Muscle layer of colon (tissue), 2 donors: Measurements from ENCODE around the gene KCNJ6.

ENCODE experiments used
- H3K27ac ChIP-seq: one replicate; pipeline ENCODE4 v1.7.0; 2013; ENCODE audit warnings: low read depth, mild to moderate bottlenecking, low read length, moderate library complexity
- H3K27me3 ChIP-seq, 2 donors: one replicate each; pipeline ENCODE4 v1.7.0; 2013; ENCODE audit warnings: low read length in 2 of 2, mild to moderate bottlenecking in 2 of 2; ENCODE audit not compliant: insufficient read depth in 2 of 2, control insufficient read depth in 1 of 2
- H3K36me3 ChIP-seq: one replicate; pipeline ENCODE4 v1.7.0; 2013; ENCODE audit warnings: mild to moderate bottlenecking, low read length; ENCODE audit not compliant: insufficient read depth
- H3K4me1 ChIP-seq: one replicate; pipeline ENCODE4 v1.7.0; 2013; ENCODE audit warnings: mild to moderate bottlenecking, low read length; ENCODE audit not compliant: insufficient read depth
- H3K4me3 ChIP-seq, 2 donors: one replicate each; pipeline ENCODE4 v1.7.0; 2013; ENCODE audit warnings: low read length in 2 of 2, low read depth in 1 of 2, mild to moderate bottlenecking in 1 of 2, moderate library complexity in 1 of 2
- H3K9ac ChIP-seq: one replicate; pipeline ENCODE4 v1.7.0; 2013; ENCODE audit warnings: low read length
- H3K9me3 ChIP-seq: one replicate; pipeline ENCODE4 v1.7.0; 2013; ENCODE audit warnings: mild to moderate bottlenecking, low read length
- donor health status: abdominal sarcoma.
- donor health status: Adenocarcinoma of cecum.

Gene KCNJ6

GRCh38 chr21:37876561-37876960, 39.7 kb downstream of the KCNJ6 start:
- Histone ChIP-seq H3K27ac (no peak overlapping the region), H3K9me3 (no peaks in the 10 kb centered on the region)

GRCh38 chr21:37874904-37875780, 41.1 kb downstream of the KCNJ6 start:
- no peaks in the 10 kb centered on the region for H3K9me3 ChIP-seq
- no peaks in the 10 kb centered on the region for H3K4me1 ChIP-seq
- H3K36me3 ChIP-seq = no peaks in the 10 kb centered on the region
- H3K27ac ChIP-seq = no peak overlapping the region
- H3K27me3 ChIP-seq = no peaks in the 10 kb centered on the region
- H3K9ac ChIP-seq = no peak overlapping the region
- H3K4me3 ChIP-seq = no peak overlapping the region

More at GRCh38 chr21:37876561-37876960, 39.7 kb downstream of the KCNJ6 start:
- no peaks in the 10 kb centered on the region for H3K4me1 ChIP-seq
- H3K27me3 ChIP-seq = no peaks in the 10 kb centered on the region
- no peaks in the 10 kb centered on the region for H3K36me3 ChIP-seq
- no peak overlapping the region for H3K4me3 ChIP-seq
- H3K9ac ChIP-seq = no peak overlapping the region

- Histone ChIP-seq H3K4me3 (no peak overlapping the region), H3K36me3 (no peaks in the 10 kb centered on the region), H3K4me1 (no peaks in the 10 kb centered on the region), H3K27ac (no peak overlapping the region), H3K27me3 (no peaks in the 10 kb centered on the region), H3K9ac (no peak overlapping the region), H3K9me3 (no peaks in the 10 kb centered on the region)
Observed at GRCh38 chr21:37874481-37874880, 41.8 kb downstream of the KCNJ6 start.

GRCh38 chr21:37873655-37874054, 42.6 kb downstream of the KCNJ6 start:
- H3K9me3 ChIP-seq = no peaks in the 10 kb centered on the region
- no peak overlapping the region for H3K9ac ChIP-seq
- no peaks in the 10 kb centered on the region for H3K4me1 ChIP-seq
- H3K4me3 ChIP-seq = no peak overlapping the region
- H3K36me3 ChIP-seq = no peaks in the 10 kb centered on the region
- H3K27me3 ChIP-seq = no peaks in the 10 kb centered on the region
- no peak overlapping the region for H3K27ac ChIP-seq

GRCh38 chr21:37871121-37871862, 45.0 kb downstream of the KCNJ6 start:
- Histone ChIP-seq H3K4me1 (no peaks in the 10 kb centered on the region), H3K36me3 (no peaks in the 10 kb centered on the region), H3K9me3 (no peaks in the 10 kb centered on the region), H3K4me3 (no peak overlapping the region), H3K27me3 (no peaks in the 10 kb centered on the region), H3K9ac (no peak overlapping the region), H3K27ac (no peak overlapping the region)

- no peaks in the 10 kb centered on the region for H3K9me3 ChIP-seq
- no peak overlapping the region for H3K27ac ChIP-seq
- no peaks in the 10 kb centered on the region for H3K4me1 ChIP-seq
- no peak overlapping the region for H3K9ac ChIP-seq
- H3K27me3 ChIP-seq = no peaks in the 10 kb centered on the region
- H3K36me3 ChIP-seq = no peaks in the 10 kb centered on the region
- H3K4me3 ChIP-seq = no peak overlapping the region
Observed at GRCh38 chr21:37870221-37870620, 46.0 kb downstream of the KCNJ6 start.

GRCh38 chr21:37869661-37870060, 46.6 kb downstream of the KCNJ6 start:
- no peak overlapping the region for H3K4me3 ChIP-seq
- H3K9ac ChIP-seq = no peak overlapping the region
- no peaks in the 10 kb centered on the region for H3K36me3 ChIP-seq
- no peak overlapping the region for H3K27ac ChIP-seq
- H3K9me3 ChIP-seq = no peaks in the 10 kb centered on the region
- H3K27me3 ChIP-seq = no peaks in the 10 kb centered on the region
- no peaks in the 10 kb centered on the region for H3K4me1 ChIP-seq

- no peaks in the 10 kb centered on the region for H3K4me1 ChIP-seq
- H3K4me3 ChIP-seq = no peak overlapping the region
- no peaks in the 10 kb centered on the region for H3K9me3 ChIP-seq
- no peak overlapping the region for H3K27ac ChIP-seq
- no peaks in the 10 kb centered on the region for H3K27me3 ChIP-seq
- H3K36me3 ChIP-seq = no peaks in the 10 kb centered on the region
- H3K9ac ChIP-seq = no peak overlapping the region
Observed at GRCh38 chr21:37868446-37869295, 47.6 kb downstream of the KCNJ6 start.

GRCh38 chr21:37866027-37866426, 50.2 kb downstream of the KCNJ6 start:
- Histone ChIP-seq H3K36me3 (no peaks in the 10 kb centered on the region), H3K4me1 (no peaks in the 10 kb centered on the region), H3K9ac (no peak overlapping the region), H3K9me3 (no peaks in the 10 kb centered on the region), H3K27ac (no peak overlapping the region), H3K27me3 (no peaks in the 10 kb centered on the region), H3K4me3 (no peak overlapping the region)

- H3K9me3 ChIP-seq = no peaks in the 10 kb centered on the region
- no peaks in the 10 kb centered on the region for H3K27me3 ChIP-seq
- no peak overlapping the region for H3K9ac ChIP-seq
- no peak overlapping the region for H3K27ac ChIP-seq
- H3K4me3 ChIP-seq = no peak overlapping the region
- H3K36me3 ChIP-seq = no peaks in the 10 kb centered on the region
- no peaks in the 10 kb centered on the region for H3K4me1 ChIP-seq
Observed at GRCh38 chr21:37865156-37865555, 51.1 kb downstream of the KCNJ6 start.

- H3K27me3 ChIP-seq = no peaks in the 10 kb centered on the region
- H3K9ac ChIP-seq = no peak overlapping the region
- H3K36me3 ChIP-seq = no peaks in the 10 kb centered on the region
- H3K9me3 ChIP-seq = no peaks in the 10 kb centered on the region
- no peak overlapping the region for H3K4me3 ChIP-seq
- no peak overlapping the region for H3K27ac ChIP-seq
- H3K4me1 ChIP-seq = no peaks in the 10 kb centered on the region
Observed at GRCh38 chr21:37863842-37864241, 52.4 kb downstream of the KCNJ6 start.
